ENCODE results near the gene SLIT3.

SLIT3 gene

GRCh38 chr5:169003721-169004541 lies 297.0 kb downstream of the SLIT3 start:
- no peak for TF ChIP-seq CTCF (IDR thresholded peaks at IDR 0.05; ENCODE audit: low read depth, low read length)
- H3K4me3 ChIP-seq (ENCODE audit: low read depth, low read length): no peak overlapping the region

- H3K4me3 ChIP-seq (ENCODE audit: low read depth, low read length): no peak overlapping the region
- no peak for TF ChIP-seq CTCF (IDR thresholded peaks at IDR 0.05; ENCODE audit: low read depth, low read length)
Measured at GRCh38 chr5:169002953-169003555, 297.9 kb downstream of the SLIT3 start.

- no peak for TF ChIP-seq CTCF (IDR thresholded peaks at IDR 0.05; ENCODE audit: low read depth, low read length)
Measured at GRCh38 chr5:169001394-169001793, 299.5 kb downstream of the SLIT3 start.

GRCh38 chr5:168995024-168995423 lies 305.9 kb downstream of the SLIT3 start:
- no peak for TF ChIP-seq CTCF (IDR thresholded peaks at IDR 0.05; ENCODE audit: low read depth, low read length)
- H3K4me3 ChIP-seq (ENCODE audit: low read depth, low read length): no peak overlapping the region

More at GRCh38 chr5:169001394-169001793, 299.5 kb downstream of the SLIT3 start:
- H3K4me3 ChIP-seq (ENCODE audit: low read depth, low read length): no peak overlapping the region

- no peak for TF ChIP-seq CTCF (IDR thresholded peaks at IDR 0.05; ENCODE audit: low read depth, low read length)
Measured at GRCh38 chr5:168992687-168993086, 308.3 kb downstream of the SLIT3 start.

GRCh38 chr5:168992016-168992415 lies 308.9 kb downstream of the SLIT3 start:
- H3K4me3 ChIP-seq (ENCODE audit: low read depth, low read length): no peak overlapping the region
- TF ChIP-seq CTCF (IDR thresholded peaks at IDR 0.05; ENCODE audit: low read depth, low read length): no peak

More at GRCh38 chr5:168992687-168993086, 308.3 kb downstream of the SLIT3 start:
- no peak overlapping the region for H3K4me3 ChIP-seq (ENCODE audit: low read depth, low read length)

GRCh38 chr5:168991311-168991710 lies 309.6 kb downstream of the SLIT3 start:
- no peak for TF ChIP-seq CTCF (IDR thresholded peaks at IDR 0.05; ENCODE audit: low read depth, low read length)
- H3K4me3 ChIP-seq (ENCODE audit: low read depth, low read length): no peak overlapping the region

Measured in WI38 (cell line).